ENCODE data around the gene ELAC2. TPM values are rescaled to one million over a fixed set of nuclear protein-coding genes. Genes with fewer than 3 reads are reported as not detected.
A peak's percentile ranks its signal among the peaks of the same experiment; 100 is the strongest.

The ELAC2 gene
- total RNA-seq, 1 donor: 41.6 TPM

- Histone ChIP-seq H2AFZ (ENCODE audit: low read length) (no peak overlapping the region), H3K27me3 (ENCODE audit: insufficient read depth, low read length) (no peaks in the 10 kb centered on the region), H3K4me2 (ENCODE audit: insufficient read depth, low read length) (no peak overlapping the region), H3K79me2 (ENCODE audit: insufficient read depth, low read length) (no peaks in the 10 kb centered on the region), H4K20me1 (ENCODE audit: insufficient read depth, low read length) (no peaks in the 10 kb centered on the region), H3K4me1 (ENCODE audit: insufficient read depth, low read length) (peaks cover 12% of the 10 kb centered on the region), H3K9me3 (ENCODE audit: low read depth, low read length) (no peaks in the 10 kb centered on the region), H3K36me3 (ENCODE audit: insufficient read depth, low read length) (no peaks in the 10 kb centered on the region), H3K27ac (ENCODE audit: low read depth, low read length) (no peak overlapping the region), H3K4me3 (ENCODE audit: insufficient read depth, low read length) (no peak overlapping the region)
- no peak for TF ChIP-seq CTCF (IDR thresholded peaks at IDR 0.05; ENCODE audit: extremely low read depth, low read depth, low read length)
- DNase-seq (ENCODE audit: insufficient read length, low spot score, missing footprints): no peak
Measured at GRCh38 chr17:12963505-12963904, 54.3 kb downstream of the ELAC2 start.

- H3K27ac ChIP-seq (ENCODE audit: low read depth, low read length): no peak overlapping the region
- H3K4me3 ChIP-seq (ENCODE audit: insufficient read depth, low read length): no peak overlapping the region
- no peak for TF ChIP-seq CTCF (IDR thresholded peaks at IDR 0.05; ENCODE audit: extremely low read depth, low read depth, low read length)
- no peaks in the 10 kb centered on the region for H3K79me2 ChIP-seq (ENCODE audit: insufficient read depth, low read length)
- H3K27me3 ChIP-seq (ENCODE audit: insufficient read depth, low read length): no peaks in the 10 kb centered on the region
- H3K4me1 ChIP-seq (ENCODE audit: insufficient read depth, low read length): peaks cover 14% of the 10 kb centered on the region
- H3K36me3 ChIP-seq (ENCODE audit: insufficient read depth, low read length): no peaks in the 10 kb centered on the region
- no peak for DNase-seq (ENCODE audit: insufficient read length, low spot score, missing footprints)
- no peaks in the 10 kb centered on the region for H4K20me1 ChIP-seq (ENCODE audit: insufficient read depth, low read length)
- H2AFZ ChIP-seq (ENCODE audit: low read length): no peak overlapping the region
- H3K9me3 ChIP-seq (ENCODE audit: low read depth, low read length): no peaks in the 10 kb centered on the region
- H3K4me2 ChIP-seq (ENCODE audit: insufficient read depth, low read length): no peak overlapping the region
Measured at GRCh38 chr17:12961655-12962054, 56.2 kb downstream of the ELAC2 start.

DNA sequence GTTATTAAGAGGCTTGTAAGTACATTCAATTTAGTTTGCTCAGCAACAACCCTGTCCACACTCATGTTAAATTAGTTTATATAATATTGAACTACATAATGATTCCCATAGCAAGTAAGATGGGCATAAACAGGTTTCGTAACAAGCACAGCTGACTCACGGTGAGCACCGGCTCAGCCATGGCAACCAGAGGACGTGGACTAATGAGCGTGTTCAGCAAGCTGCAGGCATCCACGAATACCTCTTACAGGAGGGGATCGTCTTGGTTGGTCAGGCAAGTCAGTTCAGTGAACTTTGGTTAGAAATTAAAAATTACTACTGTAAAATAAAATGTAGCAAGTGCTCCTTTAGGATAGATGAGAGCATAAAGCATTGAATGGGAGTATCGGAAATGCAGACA, 58.4 kb downstream of the ELAC2 start:
- H3K36me3 ChIP-seq (ENCODE audit: insufficient read depth, low read length): no peaks in the 10 kb centered on the region
- H3K9me3 ChIP-seq (ENCODE audit: low read depth, low read length): no peaks in the 10 kb centered on the region
- H3K4me3 ChIP-seq (ENCODE audit: insufficient read depth, low read length): no peak overlapping the region
- H3K27ac ChIP-seq (ENCODE audit: low read depth, low read length): peak overlapping the region; percentile 71
- no peaks in the 10 kb centered on the region for H4K20me1 ChIP-seq (ENCODE audit: insufficient read depth, low read length)
- DNase-seq (ENCODE audit: insufficient read length, low spot score, missing footprints): no peak
- no peak for TF ChIP-seq CTCF (IDR thresholded peaks at IDR 0.05; ENCODE audit: extremely low read depth, low read depth, low read length)
- H3K4me1 ChIP-seq (ENCODE audit: insufficient read depth, low read length): peaks cover 14% of the 10 kb centered on the region
- no peaks in the 10 kb centered on the region for H3K27me3 ChIP-seq (ENCODE audit: insufficient read depth, low read length)
- no peaks in the 10 kb centered on the region for H3K79me2 ChIP-seq (ENCODE audit: insufficient read depth, low read length)
- H3K4me2 ChIP-seq (ENCODE audit: insufficient read depth, low read length): peak overlapping the region; percentile 33
- no peak overlapping the region for H2AFZ ChIP-seq (ENCODE audit: low read length)

DNA sequence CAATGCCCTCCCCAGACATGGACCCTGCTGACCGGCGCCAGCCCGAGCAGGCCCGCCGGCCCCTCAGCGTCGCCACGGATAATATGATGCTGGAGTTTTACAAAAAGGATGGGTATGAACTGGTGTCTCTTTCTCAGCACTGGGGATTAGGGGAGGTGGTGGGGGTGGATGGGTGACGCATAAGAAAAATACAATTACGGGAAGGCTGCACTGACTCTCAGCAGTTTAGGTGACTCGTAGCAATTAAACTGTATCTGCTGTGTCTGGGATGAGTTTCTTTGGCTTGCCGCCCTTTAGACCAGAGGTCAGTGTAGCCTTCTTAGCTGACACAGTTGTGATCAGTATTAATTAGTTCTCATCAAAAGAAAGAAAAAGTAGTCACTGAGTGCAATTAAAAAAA, 59.0 kb downstream of the ELAC2 start:
- Histone ChIP-seq H3K27ac (ENCODE audit: low read depth, low read length) (peak overlapping the region; percentile 71), H3K4me2 (ENCODE audit: insufficient read depth, low read length) (peak overlapping the region; percentile 33), H3K36me3 (ENCODE audit: insufficient read depth, low read length) (no peaks in the 10 kb centered on the region), H3K4me1 (ENCODE audit: insufficient read depth, low read length) (peaks cover 14% of the 10 kb centered on the region), H3K9me3 (ENCODE audit: low read depth, low read length) (no peaks in the 10 kb centered on the region), H3K79me2 (ENCODE audit: insufficient read depth, low read length) (no peaks in the 10 kb centered on the region), H3K4me3 (ENCODE audit: insufficient read depth, low read length) (no peak overlapping the region), H4K20me1 (ENCODE audit: insufficient read depth, low read length) (no peaks in the 10 kb centered on the region), H2AFZ (ENCODE audit: low read length) (no peak overlapping the region), H3K27me3 (ENCODE audit: insufficient read depth, low read length) (no peaks in the 10 kb centered on the region)
- no peak for TF ChIP-seq CTCF (IDR thresholded peaks at IDR 0.05; ENCODE audit: extremely low read depth, low read depth, low read length)
- peak; percentile 81 for DNase-seq (ENCODE audit: insufficient read length, low spot score, missing footprints)

Data from osteoblast (primary cell).